HG03045 (cell line): ENCODE measurements around the gene TESK2.
A peak's percentile ranks its signal among the peaks of the same experiment; 100 is the strongest.
"Not testable (repeated sequence)": the region's sequence is repeated elsewhere in the genome, so short reads cannot be mapped to it uniquely, and the experiment has no call there.

Experiments used
- ATAC-seq: cut with Tn5 transposase; IDR thresholded peaks from one replicate; pipeline ENCODE4 v1.9.1; 2021; ENCODE audit warnings: mild to moderate bottlenecking, moderate library complexity; ENCODE audit not compliant: unreplicated experiment

Gene TESK2

GRCh38 chr1:45414746-45415145 is 76.2 kb downstream of the TESK2 start:
- no peak for ATAC-seq

- no peak for ATAC-seq
Observed at GRCh38 chr1:45412899-45413298, 78.1 kb downstream of the TESK2 start.

GRCh38 chr1:45411510-45411899 is 79.5 kb downstream of the TESK2 start:
- no peak for ATAC-seq

- ATAC-seq = no peak
Observed at GRCh38 chr1:45410850-45411509, 80.0 kb downstream of the TESK2 start.

GRCh38 chr1:45409276-45409675 is 81.7 kb downstream of the TESK2 start:
- ATAC-seq = no peak

- ATAC-seq = no peak
Observed at GRCh38 chr1:45407629-45408287, 83.2 kb downstream of the TESK2 start.

GRCh38 chr1:45405636-45406035 is 85.3 kb downstream of the TESK2 start:
- ATAC-seq = no peak

GRCh38 chr1:45403718-45404117 is 87.2 kb downstream of the TESK2 start:
- ATAC-seq = no peak

GRCh38 chr1:45403298-45403697 is 87.7 kb downstream of the TESK2 start:
- ATAC-seq = no peak

GRCh38 chr1:45401524-45401923 is 89.4 kb downstream of the TESK2 start:
- no peak for ATAC-seq

GRCh38 chr1:45400049-45400448 is 90.9 kb downstream of the TESK2 start:
- no peak for ATAC-seq

- ATAC-seq = no peak
Observed at GRCh38 chr1:45397285-45397684, 93.7 kb downstream of the TESK2 start.

- ATAC-seq = no peak
Observed at GRCh38 chr1:45395582-45395981, 95.4 kb downstream of the TESK2 start.

- no peak for ATAC-seq
Observed at GRCh38 chr1:45395051-45395450, 95.9 kb downstream of the TESK2 start.

- peak; percentile 64 for ATAC-seq
Observed at GRCh38 chr1:45394342-45394741, 96.6 kb downstream of the TESK2 start.

- ATAC-seq = peak; percentile 64
Observed at GRCh38 chr1:45393718-45394302, 97.2 kb downstream of the TESK2 start.

GRCh38 chr1:45386219-45386618 is 104.7 kb downstream of the TESK2 start:
- ATAC-seq = no peak

GRCh38 chr1:45385302-45385701 is 105.7 kb downstream of the TESK2 start:
- ATAC-seq = no peak

GRCh38 chr1:45384213-45384612 is 106.8 kb downstream of the TESK2 start:
- not testable (repeated sequence) for ATAC-seq

GRCh38 chr1:45383191-45383590 is 107.8 kb downstream of the TESK2 start:
- no peak for ATAC-seq

GRCh38 chr1:45381243-45381642 is 109.7 kb downstream of the TESK2 start:
- no peak for ATAC-seq

GRCh38 chr1:45380730-45381129 is 110.2 kb downstream of the TESK2 start:
- no peak for ATAC-seq
